Karpas-422 (cell line): ENCODE data around the gene LMNTD2. TPM values are rescaled to one million over a fixed set of nuclear protein-coding genes. Genes with fewer than 3 reads are reported as not detected.

Source experiments
- DNase-seq: peaks from one replicate; pipeline ENCODE4 v3.0.0-alpha.2; 2015
- H2AFZ ChIP-seq: fragments of 200-600 bp; sonication (generic); 2 replicates; pipeline ENCODE4 v1.6.1; 2014; ENCODE audit warnings: antibody characterized with exemption, low read length, mixed read lengths
- H3K27ac ChIP-seq: fragments of 200-600 bp; sonication (generic); 2 replicates; pipeline ENCODE4 v1.5.1; 2014; ENCODE audit warnings: mild to moderate bottlenecking, low read length, moderate library complexity
- H3K27me3 ChIP-seq: fragments of 200-600 bp; sonication (generic); 2 replicates; pipeline ENCODE4 v1.6.1; 2014; ENCODE audit warnings: low read length, mixed read lengths
- H3K36me3 ChIP-seq: fragments of 200-600 bp; sonication (generic); 2 replicates; pipeline ENCODE4 v1.6.1; 2014; ENCODE audit warnings: low read length, mixed read lengths; ENCODE audit not compliant: insufficient read depth
- H3K4me1 ChIP-seq: fragments of 200-600 bp; sonication (generic); 2 replicates; pipeline ENCODE4 v1.6.1; 2014; ENCODE audit warnings: mild to moderate bottlenecking, low read length, mixed read lengths
- H3K4me2 ChIP-seq: fragments of 200-600 bp; sonication (generic); 2 replicates; pipeline ENCODE4 v1.6.1; 2014; ENCODE audit warnings: low read length, low read depth, mild to moderate bottlenecking; ENCODE audit not compliant: poor library complexity, severe bottlenecking
- H3K4me3 ChIP-seq: fragments of 200-600 bp; sonication (generic); 2 replicates; pipeline ENCODE4 v1.5.1; 2014; ENCODE audit warnings: mild to moderate bottlenecking, antibody characterized with exemption, low read length, mixed read lengths
- H3K79me2 ChIP-seq: fragments of 200-600 bp; sonication (generic); 2 replicates; pipeline ENCODE4 v1.6.1; 2014; ENCODE audit warnings: mild to moderate bottlenecking, low read length, mixed read lengths
- H3K9ac ChIP-seq: fragments of 200-600 bp; sonication (generic); 2 replicates; pipeline ENCODE4 v1.6.0; 2014; ENCODE audit warnings: low read length
- H3K9me2 ChIP-seq: fragments of 200-600 bp; sonication (generic), shearing (Covaris generic); replicated peaks from 2 replicates; pipeline ENCODE4 v1.6.0; 2014; ENCODE audit warnings: mild to moderate bottlenecking, low read length, moderate library complexity; ENCODE audit not compliant: insufficient read depth
- H3K9me3 ChIP-seq: fragments of 300-700, 200-600 bp; sonication (generic); 2 replicates; pipeline ENCODE4 v1.6.1; 2014; ENCODE audit warnings: low read length, mixed read lengths
- H4K20me1 ChIP-seq: fragments of 200-600 bp; sonication (generic); 2 replicates; pipeline ENCODE4 v1.6.1; 2014; ENCODE audit warnings: mild to moderate bottlenecking, antibody characterized with exemption, low read length, low read depth; ENCODE audit not compliant: insufficient read depth
- total RNA-seq: library from RNA; depleted of rRNA; stranded (reverse); fragments of >200 nt; shearing (Covaris generic); gene quantifications from 2 replicates; pipeline ENCODE4 v1.2.3, GENCODE V29; 2014; ENCODE audit warnings: low replicate concordance

LMNTD2 gene
- total RNA-seq, 1 experiment from 2014 or later, result 6.2 TPM

- peaks cover 4% of the 10 kb centered on the region for H3K9me3 ChIP-seq
- no peak overlapping the region for H3K9ac ChIP-seq
- no peaks in the 10 kb centered on the region for H3K9me2 ChIP-seq
- DNase-seq, result no peak
- H3K4me1 ChIP-seq, result no peaks in the 10 kb centered on the region
- H3K27ac ChIP-seq, result no peak overlapping the region
- H3K79me2 ChIP-seq, result no peaks in the 10 kb centered on the region
- no peak overlapping the region for H3K4me2 ChIP-seq
- H3K4me3 ChIP-seq, result no peak overlapping the region
- no peaks in the 10 kb centered on the region for H3K36me3 ChIP-seq
- no peaks in the 10 kb centered on the region for H3K27me3 ChIP-seq
- H4K20me1 ChIP-seq, result no peaks in the 10 kb centered on the region
- no peak overlapping the region for H2AFZ ChIP-seq
These were observed 47.6 kb downstream of the LMNTD2 start for GRCh38 chr11:512761-513595.

GRCh38 chr11:508956-509355, 51.6 kb downstream of the LMNTD2 start:
- H3K27ac ChIP-seq, result no peak overlapping the region
- no peak overlapping the region for H3K9ac ChIP-seq
- H3K4me1 ChIP-seq, result peaks cover 26% of the 10 kb centered on the region
- no peak overlapping the region for H3K4me3 ChIP-seq
- H3K27me3 ChIP-seq, result no peaks in the 10 kb centered on the region
- no peak overlapping the region for H2AFZ ChIP-seq
- no peak for DNase-seq
- no peaks in the 10 kb centered on the region for H3K9me3 ChIP-seq
- H4K20me1 ChIP-seq, result no peaks in the 10 kb centered on the region
- no peaks in the 10 kb centered on the region for H3K9me2 ChIP-seq
- H3K4me2 ChIP-seq, result no peak overlapping the region
- H3K36me3 ChIP-seq, result no peaks in the 10 kb centered on the region
- peaks cover 25% of the 10 kb centered on the region for H3K79me2 ChIP-seq

GRCh38 chr11:507727-508515, 52.6 kb downstream of the LMNTD2 start:
- Histone ChIP-seq H2AFZ (no peak overlapping the region), H4K20me1 (no peaks in the 10 kb centered on the region), H3K36me3 (no peaks in the 10 kb centered on the region), H3K4me3 (peak overlapping the region; percentile 38; the same call in 1 of the 2 replicates), H3K9me3 (no peaks in the 10 kb centered on the region), H3K27me3 (no peaks in the 10 kb centered on the region), H3K4me1 (peaks cover 27% of the 10 kb centered on the region), H3K9me2 (no peaks in the 10 kb centered on the region), H3K79me2 (peaks cover 32% of the 10 kb centered on the region), H3K27ac (no peak overlapping the region), H3K9ac (no peak overlapping the region), H3K4me2 (peak overlapping the region; percentile 26)
- no peak for DNase-seq

- Histone ChIP-seq H3K4me2 (peak within 1 kb of the TSS; percentile 99), H2AFZ (peak within 1 kb of the TSS; percentile 90; the same call in 1 of the 2 replicates)
These were observed 53.4 kb downstream of the LMNTD2 start, which contains the start of gene RNH1 for GRCh38 chr11:506995-507726. Gene RNH1 (minus strand): TSS chr11:507242. CDS start chr11:502162, 5,080 bp downstream.

GRCh38 chr11:506238-506994, 54.1 kb downstream of the LMNTD2 start:
- Histone ChIP-seq H3K4me3 (peak overlapping the region; percentile 99), H3K36me3 (no peaks in the 10 kb centered on the region), H3K4me2 (peak overlapping the region; percentile 99), H3K27me3 (no peaks in the 10 kb centered on the region), H3K9me3 (no peaks in the 10 kb centered on the region), H3K9me2 (no peaks in the 10 kb centered on the region), H3K79me2 (peaks cover 37% of the 10 kb centered on the region), H2AFZ (peak overlapping the region; percentile 90; the same call in 1 of the 2 replicates), H4K20me1 (no peaks in the 10 kb centered on the region), H3K4me1 (peaks cover 27% of the 10 kb centered on the region), H3K9ac (peak overlapping the region; percentile 100), H3K27ac (peak overlapping the region; percentile 93)
- peak; percentile 99 for DNase-seq

More at GRCh38 chr11:506995-507726, 53.4 kb downstream of the LMNTD2 start, which contains the start of gene RNH1:
- DNase-seq, result peak; percentile 97
- H3K9ac ChIP-seq, result peak within 1 kb of the TSS; percentile 100
- H3K79me2 ChIP-seq, result peaks cover 37% of the 10 kb centered on the region
- no peaks in the 10 kb centered on the region for H4K20me1 ChIP-seq
- no peaks in the 10 kb centered on the region for H3K27me3 ChIP-seq
- peaks cover 27% of the 10 kb centered on the region for H3K4me1 ChIP-seq
- no peaks in the 10 kb centered on the region for H3K9me3 ChIP-seq
- no peaks in the 10 kb centered on the region for H3K9me2 ChIP-seq
- peak within 1 kb of the TSS; percentile 93 for H3K27ac ChIP-seq
- peak within 1 kb of the TSS; percentile 99 for H3K4me3 ChIP-seq
- H3K36me3 ChIP-seq, result no peaks in the 10 kb centered on the region

GRCh38 chr11:504994-505344, 55.6 kb downstream of the LMNTD2 start:
- H3K4me1 ChIP-seq, result peaks cover 27% of the 10 kb centered on the region
- H3K9ac ChIP-seq, result peak overlapping the region; percentile 100
- H4K20me1 ChIP-seq, result no peaks in the 10 kb centered on the region
- no peaks in the 10 kb centered on the region for H3K9me3 ChIP-seq
- peaks cover 37% of the 10 kb centered on the region for H3K79me2 ChIP-seq
- DNase-seq, result no peak
- H3K36me3 ChIP-seq, result no peaks in the 10 kb centered on the region
- peak overlapping the region; percentile 99 for H3K4me2 ChIP-seq
- no peaks in the 10 kb centered on the region for H3K9me2 ChIP-seq
- peak overlapping the region; percentile 99 for H3K4me3 ChIP-seq
- no peak overlapping the region for H2AFZ ChIP-seq
- H3K27ac ChIP-seq, result peak overlapping the region; percentile 93; the same call in 1 of the 2 replicates
- H3K27me3 ChIP-seq, result no peaks in the 10 kb centered on the region
